GM12878 (cell line): Measurements from ENCODE around the gene CMC1. TPM values are rescaled to one million over a fixed set of nuclear protein-coding genes. Genes with fewer than 3 reads are reported as not detected.

ENCODE experiments used
- ATAC-seq: fragments of 200-7000 bp; cut with Tn5 transposase; 3 replicates; pipeline ENCODE4 v1.9.1; 2020; ENCODE audit warnings: mild to moderate bottlenecking, moderate library complexity
- BruUV-seq: library from RNA; stranded (reverse); fragments of 400-500 nt; replicated peaks from 2 replicates; lab custom pipeline; 2021; lab: Mats Ljungman, UMichigan
- CTCF ChIA-PET: fragments of 300-600 bp; sonication (Branson Sonifier 250); formaldehyde crosslinking; extraction: SDS; loops from one replicate; lab custom pipeline; 2021; ENCODE audit warnings: inconsistent platforms; lab: Yijun Ruan, JAX
- POLR2A ChIA-PET: fragments of 350-600 bp; formaldehyde crosslinking; extraction: SDS; loops from one replicate; lab custom pipeline; 2021; ENCODE audit warnings: inconsistent platforms; lab: Charles Lee
- RAD21 ChIA-PET: fragments of 300-600 bp; sonication (Branson Sonifier 250); formaldehyde crosslinking; loops from one replicate; lab custom pipeline; 2023; ENCODE audit warnings: antibody characterized with exemption; ENCODE audit not compliant: unreplicated experiment; lab: Charles Lee
- SMC1A ChIA-PET: fragments of 300-600 bp; sonication (Branson Sonifier 250); formaldehyde crosslinking; loops from one replicate; lab custom pipeline; 2023; ENCODE audit not compliant: unreplicated experiment, uncharacterized antibody; lab: Charles Lee
- DNase-seq: peaks from one replicate; pipeline ENCODE4 v3.0.0-alpha.2; 2011; ENCODE audit warnings: low read depth, low spot score
- FAIRE-seq: peaks from 3 replicates; lab custom pipeline; 2011; peaks lifted over from hg19 to GRCh38; lab: Jason Lieb, UNC
- H2AFZ ChIP-seq: 2 replicates; pipeline ENCODE4 v1.6.0; 2011; ENCODE audit warnings: low read depth, low read length, control low read depth; ENCODE audit not compliant: control insufficient read depth
- H3K27ac ChIP-seq: 2 replicates; pipeline ENCODE4 v1.5.1; 2011; ENCODE audit warnings: control low read depth; ENCODE audit not compliant: control insufficient read depth, insufficient read depth
- H3K27me3 ChIP-seq, 2 experiments: replicated peaks in 1 of 2; 2 replicates each; pipeline versions ENCODE4 v1.6.0 to v1.6.1; 2011; ENCODE audit warnings: low read length in 1 of 2; ENCODE audit not compliant: control insufficient read depth in 2 of 2, insufficient read depth in 2 of 2
- H3K36me3 ChIP-seq, 2 experiments: 2 replicates each; pipeline ENCODE4 v1.5.1; 2011; ENCODE audit warnings: low read length in 1 of 2; ENCODE audit not compliant: control insufficient read depth in 2 of 2, insufficient read depth in 2 of 2
- H3K4me1 ChIP-seq: 2 replicates; pipeline ENCODE4 v1.6.1; 2011; ENCODE audit warnings: mild to moderate bottlenecking, low read length, moderate library complexity, mixed read lengths; ENCODE audit not compliant: control insufficient read depth, insufficient read depth
- H3K4me2 ChIP-seq: 2 replicates; pipeline ENCODE4 v1.6.0; 2011; ENCODE audit warnings: control low read depth; ENCODE audit not compliant: control insufficient read depth, insufficient read depth
- H3K4me3 ChIP-seq: fragments of 200-600 bp; sonication (generic); 2 replicates; pipeline ENCODE4 v1.5.1; 2016
- H3K79me2 ChIP-seq: 2 replicates; pipeline ENCODE4 v1.6.0; 2011; ENCODE audit warnings: low read length; ENCODE audit not compliant: control insufficient read depth, insufficient read depth
- H3K9ac ChIP-seq: 2 replicates; pipeline ENCODE4 v1.8.0; 2011; ENCODE audit warnings: low read length, control low read depth, mixed read lengths; ENCODE audit not compliant: control insufficient read depth, insufficient read depth
- H3K9me3 ChIP-seq: replicated peaks from 3 replicates; pipeline ENCODE4 v1.5.1; 2011; ENCODE audit warnings: mild to moderate bottlenecking, low read length; ENCODE audit not compliant: control insufficient read depth, insufficient read depth
- H4K20me1 ChIP-seq: 2 replicates; pipeline ENCODE4 v1.6.0; 2011; ENCODE audit not compliant: control insufficient read depth, insufficient read depth
- CBX3 ChIP-seq: fragments of 200-600 bp; sonication (generic); IDR thresholded peaks from 2 replicates; pipeline ENCODE4 v1.6.1; 2016; ENCODE audit warnings: low read depth, borderline replicate concordance
- CBX5 ChIP-seq: sonication (generic); IDR thresholded peaks from 2 replicates; pipeline ENCODE4 v1.6.1; 2016; ENCODE audit warnings: low read depth, moderate library complexity, mild to moderate bottlenecking, inconsistent platforms
- EED ChIP-seq: sonication (generic); IDR thresholded peaks from 2 replicates; pipeline ENCODE4 v1.6.1; 2016; ENCODE audit warnings: antibody characterized with exemption, low read depth
- ETV6 ChIP-seq, 2 experiments: fragments of 450-650 bp in 1 of 2; IDR thresholded peaks in 1 of 2; conservative IDR thresholded peaks in 1 of 2; 2 replicates each; pipeline ENCODE4 v1.6.1; 2014; ENCODE audit warnings: antibody characterized with exemption in 1 of 2, borderline replicate concordance in 1 of 2, low read depth in 1 of 2, mild to moderate bottlenecking in 1 of 2, moderate library complexity in 1 of 2
- EZH2 ChIP-seq: IDR thresholded peaks from 2 replicates; pipeline ENCODE4 v1.6.1; 2012; ENCODE audit warnings: low read depth, mild to moderate bottlenecking, control low read depth, inconsistent platforms, low read length, borderline replicate concordance; ENCODE audit not compliant: control insufficient read depth
- FOXM1 ChIP-seq: IDR thresholded peaks from 2 replicates; pipeline ENCODE4 v1.6.1; 2012; ENCODE audit warnings: low read depth, mild to moderate bottlenecking, inconsistent platforms, low read length, moderate library complexity
- HDGF ChIP-seq: fragments of 450-650 bp; IDR thresholded peaks from 2 replicates; pipeline ENCODE4 v1.6.1; 2016; ENCODE audit warnings: antibody characterized with exemption
- MXI1 ChIP-seq: fragments of 150-350 bp; IDR thresholded peaks from 2 replicates; pipeline ENCODE4 v1.6.1; 2011; ENCODE audit warnings: low read depth, mild to moderate bottlenecking, inconsistent platforms, low read length, improper control_type of control experiment
- NRF1 ChIP-seq: conservative IDR thresholded peaks from 2 replicates; pipeline ENCODE4 v1.6.1; 2011; ENCODE audit warnings: mild to moderate bottlenecking, low read depth, low read length, improper control_type of control experiment
- RB1 ChIP-seq: fragments of 450-650 bp; formaldehyde crosslinking; IDR thresholded peaks from 2 replicates; pipeline ENCODE4 v1.6.1; 2017; ENCODE audit warnings: mild to moderate bottlenecking, borderline replicate concordance
- SIN3A ChIP-seq: IDR thresholded peaks from 2 replicates; pipeline ENCODE4 v1.6.1; 2012; ENCODE audit warnings: low read depth, low read length, improper control_type of control experiment
- SP1 ChIP-seq: IDR thresholded peaks from one replicate; pipeline ENCODE4 v1.6.1; 2011; ENCODE audit warnings: low read depth, low read length
- WGBS: methylation state at CpG from one replicate; pipeline ENCODE4 v1.1.6; 2016; ENCODE audit warnings: low lambda C conversion rate; ENCODE audit not compliant: insufficient replicate concordance, insufficient coverage; ENCODE audit errors: missing lambda C conversion rate; 5-methylcytosine and 5-hydroxymethylcytosine counted together
- in situ Hi-C: fragments of 300-500 bp; cut with MboI; formaldehyde crosslinking; loops from 9 replicates; pipeline ENCODE4 v1.14.3; 2018; ENCODE audit warnings: mixed read lengths
- intact Hi-C: fragments of 100-400 bp; cut with micrococcal nuclease; formaldehyde crosslinking; loops from one replicate; pipeline ENCODE4 v1.14.2; 2022; ENCODE audit not compliant: unreplicated experiment
- polyA plus RNA-seq, 11 experiments: library from polyadenylated mRNA; depleted of rRNA in 4 of 11; unstranded in 6 of 11; stranded (reverse) in 5 of 11; fragments of >200 nt; fragmentation: Nextera tagmentation in 4 of 11; fragmentation: Illumina TruSeq in 1 of 11; extraction: Ambion mirVana in 4 of 11; extraction: Trizol in 1 of 11; gene quantifications; 1 replicate in 1 of 11; 2 replicates in 10 of 11; pipeline versions ENCODE4 v1.2.1 to v1.2.3, GENCODE V29; 2011 to 2016; ENCODE audit warnings: inconsistent platforms in 2 of 11, missing spikeins in 2 of 11, low read depth in 1 of 11
- total RNA-seq, 4 experiments: library from RNA; depleted of rRNA in 3 of 4; stranded (reverse); fragments of >200 nt in 3 of 4; fragmentation: Illumina TruSeq in 1 of 4; extraction: Trizol in 1 of 4; gene quantifications; 2 replicates each; pipeline versions ENCODE4 v1.2.1 to v1.2.3, GENCODE V29; 2013 to 2021
- TF ChIP-seq, protein P1 (sequence below): fragments of 450-650 bp; IDR thresholded peaks from 2 replicates; pipeline ENCODE4 v1.6.1; 2018; ENCODE audit warnings: borderline replicate concordance, mild to moderate bottlenecking; ENCODE audit not compliant: partially characterized antibody
- TF ChIP-seq, protein P2 (sequence below): IDR thresholded peaks from 2 replicates; pipeline ENCODE4 v1.6.1; 2011; ENCODE audit warnings: low read depth, mild to moderate bottlenecking, low read length, moderate library complexity, borderline replicate concordance; ENCODE audit errors: extremely low read depth

CMC1 gene
- total and polyA plus RNA-seq, 10 of the 15 experiments (the other 5 are each of a cell fraction or from before 2014, with no cell fraction given): 12.3 to 118 (median 29.3) TPM

DNA sequence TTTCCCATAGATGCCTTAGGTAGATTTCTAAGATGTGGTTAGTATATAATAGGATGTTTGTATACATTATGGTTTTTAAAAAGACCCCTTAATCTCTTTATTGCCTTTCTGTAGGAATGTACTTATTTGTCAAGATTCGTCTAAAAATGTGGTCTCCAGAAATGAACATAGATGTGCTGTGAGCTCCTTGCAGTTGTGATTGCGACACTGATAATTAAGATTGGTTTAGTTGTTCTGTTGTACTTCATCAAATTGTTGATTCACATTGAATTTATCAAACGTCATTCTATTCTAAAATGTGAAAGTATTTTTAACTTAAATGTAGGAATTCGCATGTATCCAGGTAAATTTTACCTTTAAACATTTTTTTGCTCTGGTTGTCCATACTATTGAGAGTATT lies 51.2 kb downstream of the CMC1 start:
- Histone ChIP-seq H3K9ac (no peak overlapping the region), H2AFZ (no peak overlapping the region), H3K4me1 (no peaks in the 10 kb centered on the region), H3K36me3 (peaks cover 0 to 4% of the 10 kb centered on the region in 2 experiments; a peak in 2 of 4 replicates), H4K20me1 (no peaks in the 10 kb centered on the region), H3K79me2 (no peaks in the 10 kb centered on the region), H3K27me3 (no peaks in the 10 kb centered on the region), H3K9me3 (peaks cover 4% of the 10 kb centered on the region), H3K27ac (no peak overlapping the region), H3K4me3 (no peak overlapping the region), H3K4me2 (no peak overlapping the region)
- ChIA-PET CTCF (interaction anchor here (0.6 to 1.7 kb wide), 6 partner anchors 27 to 580 kb away, joined by 3 to 7 read pairs (median 4); no protein-coding TSS in a partner anchor), SMC1A (interaction anchor here (0.6 to 3.0 kb wide), 11 partner anchors 10 to 581 kb away, joined by 3 to 19 read pairs (median 3); no protein-coding TSS in a partner anchor), RAD21 (interaction anchor here (2.4 to 3.4 kb wide), 2 partner anchors 29 to 581 kb away, joined by 5 to 10 read pairs; no protein-coding TSS in a partner anchor), POLR2A (interaction anchor here (0.6 to 0.7 kb wide), 2 partner anchors 37 to 58 kb away, joined by 3 to 5 read pairs; no protein-coding TSS in a partner anchor)
- ATAC-seq: no peak
- WGBS: 100% methylated on average over 4 of the region's 4 CpGs
- TF ChIP-seq CBX3 (no peak), CBX5 (no peak), SIN3A (no peak), MXI1 (no peak), EED (no peak), ETV6 (conservative IDR thresholded peaks at IDR 0.05 in 1 of 2, IDR thresholded peaks at IDR 0.05 in 1 of 2; ENCODE audit: borderline replicate concordance in 1 of 2, low read depth in 1 of 2) (no peak), RB1 (no peak), SP1 (no peak), FOXM1 (no peak), NRF1 (no peak), EZH2 (no peak), HDGF (no peak)
- TF ChIP-seq, protein P1, sequence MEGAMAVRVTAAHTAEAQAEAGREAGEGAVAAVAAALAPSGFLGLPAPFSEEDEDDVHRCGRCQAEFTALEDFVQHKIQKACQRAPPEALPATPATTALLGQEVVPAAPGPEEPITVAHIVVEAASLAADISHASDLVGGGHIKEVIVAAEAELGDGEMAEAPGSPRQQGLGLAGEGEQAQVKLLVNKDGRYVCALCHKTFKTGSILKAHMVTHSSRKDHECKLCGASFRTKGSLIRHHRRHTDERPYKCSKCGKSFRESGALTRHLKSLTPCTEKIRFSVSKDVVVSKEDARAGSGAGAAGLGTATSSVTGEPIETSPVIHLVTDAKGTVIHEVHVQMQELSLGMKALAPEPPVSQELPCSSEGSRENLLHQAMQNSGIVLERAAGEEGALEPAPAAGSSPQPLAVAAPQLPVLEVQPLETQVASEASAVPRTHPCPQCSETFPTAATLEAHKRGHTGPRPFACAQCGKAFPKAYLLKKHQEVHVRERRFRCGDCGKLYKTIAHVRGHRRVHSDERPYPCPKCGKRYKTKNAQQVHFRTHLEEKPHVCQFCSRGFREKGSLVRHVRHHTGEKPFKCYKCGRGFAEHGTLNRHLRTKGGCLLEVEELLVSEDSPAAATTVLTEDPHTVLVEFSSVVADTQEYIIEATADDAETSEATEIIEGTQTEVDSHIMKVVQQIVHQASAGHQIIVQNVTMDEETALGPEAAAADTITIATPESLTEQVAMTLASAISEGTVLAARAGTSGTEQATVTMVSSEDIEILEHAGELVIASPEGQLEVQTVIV: no peak
- TF ChIP-seq, protein P2, sequence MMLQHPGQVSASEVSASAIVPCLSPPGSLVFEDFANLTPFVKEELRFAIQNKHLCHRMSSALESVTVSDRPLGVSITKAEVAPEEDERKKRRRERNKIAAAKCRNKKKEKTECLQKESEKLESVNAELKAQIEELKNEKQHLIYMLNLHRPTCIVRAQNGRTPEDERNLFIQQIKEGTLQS: no peak
- intact Hi-C loops (no loop called here), in situ Hi-C loops (no loop called here)
- FAIRE-seq: no peak
- DNase-seq: no peak
- BruUV-seq: no TSS peak
